D721Med (cell line): ENCODE measurements around the gene HLA-DOB.

Experiments used
- DNase-seq: peaks from one replicate; pipeline ENCODE4 v3.0.0; 2011; ENCODE audit warnings: low spot score; ENCODE audit not compliant: insufficient read length
- FAIRE-seq: peaks from 2 replicates; lab custom pipeline; 2011; peaks lifted over from hg19 to GRCh38; lab: Jason Lieb, UNC
- CTCF ChIP-seq: IDR thresholded peaks from 2 replicates; pipeline ENCODE4 v1.5.1; 2012; ENCODE audit warnings: mild to moderate bottlenecking, control low read depth; ENCODE audit not compliant: insufficient read depth; ENCODE audit errors: missing control alignments

HLA-DOB gene

GRCh38 chr6:32849126-32849525, 32.3 kb upstream of the HLA-DOB start:
- no peak for TF ChIP-seq CTCF
- DNase-seq (no peak), FAIRE-seq (no peak)

GRCh38 chr6:32847795-32848194, 31.0 kb upstream of the HLA-DOB start:
- no peak for TF ChIP-seq CTCF
- FAIRE-seq (no peak), DNase-seq (no peak)

DNA sequence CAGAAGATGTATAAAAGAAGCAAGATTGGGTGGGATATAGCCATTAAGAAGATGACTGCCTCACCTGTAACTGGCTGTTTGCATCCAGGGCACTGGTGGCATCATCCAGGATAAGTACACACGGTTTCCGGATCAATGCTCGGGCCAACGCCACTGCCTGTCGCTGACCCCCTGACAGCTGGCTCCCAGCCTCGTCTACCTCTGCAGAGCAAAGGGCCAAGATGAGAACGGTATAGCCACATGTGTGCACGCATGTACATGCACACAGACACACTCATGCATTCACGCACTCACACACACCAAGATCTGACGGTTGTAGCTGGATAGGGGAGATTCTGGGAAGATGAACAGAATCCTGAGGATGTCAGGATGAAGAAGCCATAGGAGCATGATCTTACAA, 30.2 kb upstream of the HLA-DOB start:
- FAIRE-seq (no peak), DNase-seq (no peak)
- TF ChIP-seq CTCF: no peak

GRCh38 chr6:32845384-32845884, 28.6 kb upstream of the HLA-DOB start:
- DNase-seq (no peak), FAIRE-seq (no peak)
- no peak for TF ChIP-seq CTCF

GRCh38 chr6:32844839-32845383, 28.1 kb upstream of the HLA-DOB start:
- TF ChIP-seq CTCF: no peak
- FAIRE-seq: no peak
- DNase-seq: no peak

DNA sequence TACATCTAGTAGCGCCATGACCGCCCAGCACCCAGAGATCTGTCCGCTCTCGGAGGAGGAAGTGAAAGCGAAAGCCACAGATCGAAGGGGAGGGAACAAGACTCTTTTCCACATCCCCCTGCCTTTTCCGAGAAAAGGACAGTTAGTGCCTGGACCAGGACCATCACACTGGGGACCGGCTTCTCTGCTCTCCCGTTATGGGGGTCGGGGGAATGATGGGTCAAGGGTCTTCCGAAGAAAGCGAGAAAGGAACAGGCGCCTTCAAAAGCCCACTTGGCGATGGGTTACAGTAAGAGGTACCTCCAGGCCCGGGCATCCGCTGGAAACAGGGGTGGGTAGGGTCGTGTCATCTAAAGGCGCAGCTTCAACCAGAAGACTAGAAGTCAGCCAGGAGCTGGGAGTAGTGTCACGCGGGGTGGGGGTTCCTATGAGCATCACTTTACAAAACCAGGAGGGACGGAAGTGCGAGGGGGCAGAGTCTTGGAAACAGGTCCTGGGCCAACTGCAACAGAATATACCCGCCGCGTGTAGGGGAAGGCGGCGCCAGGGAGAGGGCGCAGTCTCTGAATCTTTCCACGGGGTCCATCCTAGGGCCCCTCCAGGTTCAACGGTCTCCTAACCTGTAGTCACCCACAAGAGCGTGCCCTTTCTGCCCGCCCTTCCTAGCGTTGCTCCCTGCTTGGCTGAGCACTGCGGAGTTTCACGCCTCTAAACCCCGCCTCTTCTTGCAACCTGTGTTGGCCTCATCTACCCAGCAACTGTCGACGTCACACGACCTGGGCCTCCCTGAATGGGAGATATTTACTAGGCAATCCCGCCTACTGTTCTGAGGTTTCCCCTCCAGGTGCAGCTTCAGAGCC, 27.4 kb upstream of the HLA-DOB start, which contains the start of gene PSMB8:
Gene PSMB8 (minus strand): TSS at position 69 of the 860 bp plus-strand sequence. CDS start 51 bp downstream, at position 18.
- FAIRE-seq (no peak), DNase-seq (peak; percentile 91)
- TF ChIP-seq CTCF: no peak
